HG03175 (cell line): ENCODE measurements around the gene CLEC17A.
A peak's percentile ranks its signal among the peaks of the same experiment; 100 is the strongest.
"Not testable (repeated sequence)": the region's sequence is repeated elsewhere in the genome, so short reads cannot be mapped to it uniquely, and the experiment has no call there.

ENCODE experiments used
- ATAC-seq: cut with Tn5 transposase; IDR thresholded peaks from one replicate; pipeline ENCODE4 v1.9.1; 2021; ENCODE audit warnings: mild to moderate bottlenecking, moderate library complexity; ENCODE audit not compliant: unreplicated experiment

The CLEC17A gene

GRCh38 chr19:14577885-14578427 lies 4.9 kb upstream of the CLEC17A start:
- no peak for ATAC-seq

GRCh38 chr19:14580623-14581237 lies 2.2 kb upstream of the CLEC17A start:
- no peak for ATAC-seq

- not testable (repeated sequence) for ATAC-seq
Observed at GRCh38 chr19:14584372-14584771, 1.5 kb downstream of the CLEC17A start.

- peak; percentile 57 for ATAC-seq
Observed at GRCh38 chr19:14585187-14585586, 2.3 kb downstream of the CLEC17A start.

- ATAC-seq = not testable (repeated sequence)
Observed at GRCh38 chr19:14589433-14589832, 6.5 kb downstream of the CLEC17A start.

GRCh38 chr19:14595558-14595957 lies 12.7 kb downstream of the CLEC17A start:
- no peak for ATAC-seq

GRCh38 chr19:14599548-14600147 lies 16.8 kb downstream of the CLEC17A start:
- no peak for ATAC-seq

- no peak for ATAC-seq
Observed at GRCh38 chr19:14603990-14604387, 21.1 kb downstream of the CLEC17A start.

- no peak for ATAC-seq
Observed at GRCh38 chr19:14606627-14607026, 23.7 kb downstream of the CLEC17A start.

- ATAC-seq = no peak
Observed at GRCh38 chr19:14611051-14611450, 28.2 kb downstream of the CLEC17A start.

- not testable (repeated sequence) for ATAC-seq
Observed at GRCh38 chr19:14612242-14612641, 29.4 kb downstream of the CLEC17A start.

GRCh38 chr19:14612657-14613056 lies 29.8 kb downstream of the CLEC17A start:
- no peak for ATAC-seq

GRCh38 chr19:14613399-14614098 lies 30.7 kb downstream of the CLEC17A start:
- ATAC-seq = not testable (repeated sequence)

GRCh38 chr19:14614099-14614412 lies 31.2 kb downstream of the CLEC17A start:
- ATAC-seq = no peak

GRCh38 chr19:14615623-14616022 lies 32.7 kb downstream of the CLEC17A start:
- ATAC-seq = no peak

- no peak for ATAC-seq
Observed at GRCh38 chr19:14616407-14616806, 33.5 kb downstream of the CLEC17A start.

- ATAC-seq = no peak
Observed at GRCh38 chr19:14619404-14619803, 36.5 kb downstream of the CLEC17A start.

GRCh38 chr19:14624491-14624890 lies 41.6 kb downstream of the CLEC17A start:
- not testable (repeated sequence) for ATAC-seq

GRCh38 chr19:14629557-14629956 lies 46.7 kb downstream of the CLEC17A start:
- no peak for ATAC-seq

- ATAC-seq = no peak
Observed at GRCh38 chr19:14632286-14632685, 49.4 kb downstream of the CLEC17A start.

- ATAC-seq = no peak
Observed at GRCh38 chr19:14639536-14640277, 56.8 kb downstream of the CLEC17A start.
